HepG2 (cell line): ENCODE data around the gene PIBF1. TPM values are rescaled to one million over a fixed set of nuclear protein-coding genes. Genes with fewer than 3 reads are reported as not detected.

Experiments
- AFF4 ChIP-seq: sonication (generic); formaldehyde crosslinking; IDR thresholded peaks from 2 replicates; pipeline ENCODE4 v1.4.0; 2020; ENCODE audit warnings: missing genetic modification reagents
- AGO1 ChIP-seq: fragments of 200-400 bp; formaldehyde crosslinking; IDR thresholded peaks from 2 replicates; pipeline ENCODE4 v1.6.1; 2017; ENCODE audit warnings: mild to moderate bottlenecking, low read depth, low read length, moderate library complexity; ENCODE audit not compliant: poor library complexity, severe bottlenecking
- ASH2L ChIP-seq: fragments of 300-600, 200-600 bp; sonication (generic); IDR thresholded peaks from 2 replicates; pipeline ENCODE4 v1.7.0; 2017; ENCODE audit warnings: low read depth, mild to moderate bottlenecking, moderate library complexity, mixed read lengths, low read length; ENCODE audit not compliant: insufficient read length
- CC2D1A ChIP-seq: sonication (generic); formaldehyde crosslinking; IDR thresholded peaks from 2 replicates; pipeline ENCODE4 v1.8.1; 2023; ENCODE audit warnings: mild to moderate bottlenecking, missing genetic modification reagents
- GFI1 ChIP-seq: sonication (generic); formaldehyde crosslinking; IDR thresholded peaks from 2 replicates; pipeline ENCODE4 v1.5.0; 2020; ENCODE audit warnings: missing genetic modification reagents, mild to moderate bottlenecking, borderline replicate concordance
- KDM5A ChIP-seq: fragments of 200-600 bp; sonication (generic); IDR thresholded peaks from 2 replicates; pipeline ENCODE4 v1.7.0; 2018; ENCODE audit warnings: antibody characterized with exemption, mild to moderate bottlenecking, low read length, borderline replicate concordance
- MATR3 ChIP-seq: sonication (generic); formaldehyde crosslinking; IDR thresholded peaks from 2 replicates; pipeline ENCODE4 v1.4.0; 2020; ENCODE audit warnings: missing genetic modification reagents
- NFKB2 ChIP-seq: sonication (generic); formaldehyde crosslinking; IDR thresholded peaks from 2 replicates; pipeline ENCODE4 v1.4.0; 2020; ENCODE audit warnings: missing genetic modification reagents, borderline replicate concordance
- RCOR2 ChIP-seq: IDR thresholded peaks from 2 replicates; pipeline ENCODE4 v1.6.1; 2016; ENCODE audit warnings: missing biosample characterization, missing genetic modification reagents
- SP140L ChIP-seq: sonication (generic); formaldehyde crosslinking; IDR thresholded peaks from 2 replicates; pipeline ENCODE4 v1.4.0; 2020; ENCODE audit warnings: missing genetic modification reagents, borderline replicate concordance
- TCF12 ChIP-seq, 2 experiments: fragments of 450-650 bp in 1 of 2; sonication (generic) in 1 of 2; formaldehyde crosslinking in 1 of 2; IDR thresholded peaks; 2 replicates each; pipeline versions ENCODE4 v1.6.1 to v1.8.0; 2017 to 2022; ENCODE audit warnings: antibody characterized with exemption in 1 of 2, mild to moderate bottlenecking in 1 of 2, missing genetic modification reagents in 1 of 2, moderate library complexity in 1 of 2
- ZBED4 ChIP-seq: sonication (generic); formaldehyde crosslinking; IDR thresholded peaks from 2 replicates; pipeline ENCODE4 v1.4.0; 2020; ENCODE audit warnings: missing genetic modification reagents, borderline replicate concordance
- ZBTB43 ChIP-seq: sonication (generic); formaldehyde crosslinking; conservative IDR thresholded peaks from 2 replicates; pipeline ENCODE4 v1.4.0; 2020; ENCODE audit warnings: missing genetic modification reagents
- ZNF382 ChIP-seq: sonication (generic); formaldehyde crosslinking; IDR thresholded peaks from 2 replicates; pipeline ENCODE4 v1.5.0; 2020; ENCODE audit warnings: missing genetic modification reagents, mild to moderate bottlenecking, borderline replicate concordance
- ZNF841 ChIP-seq: sonication (generic); formaldehyde crosslinking; IDR thresholded peaks from 2 replicates; pipeline ENCODE4 v1.8.1; 2023; ENCODE audit warnings: missing genetic modification reagents, borderline replicate concordance
- polyA plus RNA-seq, 8 experiments: library from polyadenylated mRNA; depleted of rRNA in 3 of 8; stranded (reverse) in 7 of 8; unstranded in 1 of 8; fragments of >200 nt; fragmentation: Illumina TruSeq in 4 of 8; extraction: Trizol in 4 of 8; gene quantifications; 2 replicates each; pipeline versions ENCODE4 v1.2.1 to v1.2.3, GENCODE V29; 2011 to 2016; ENCODE audit warnings: low read depth in 4 of 8, missing spikeins in 1 of 8, mixed read lengths in 1 of 8; ENCODE audit not compliant: insufficient read depth in 1 of 8
- total RNA-seq, 5 experiments: library from RNA; depleted of rRNA; stranded (reverse); fragments of >200 nt; fragmentation: Illumina TruSeq; extraction: Trizol; gene quantifications; 2 replicates each; pipeline ENCODE4 v1.2.3, GENCODE V29; 2016; ENCODE audit warnings: low read depth in 1 of 5
- TF ChIP-seq, protein P1 (sequence below): IDR thresholded peaks from 2 replicates; pipeline ENCODE4 v1.4.0; 2020; ENCODE audit warnings: mild to moderate bottlenecking, missing genetic modification reagents

The PIBF1 gene
- total and polyA plus RNA-seq, 2 of the 13 experiments (the other 11 are each of a cell fraction or from before 2014, with no cell fraction given), result 4.2 to 15.8 TPM

GRCh38 chr13:72792640-72793039 lies 10.7 kb downstream of the PIBF1 start (continued):
- TF ChIP-seq, protein P1, sequence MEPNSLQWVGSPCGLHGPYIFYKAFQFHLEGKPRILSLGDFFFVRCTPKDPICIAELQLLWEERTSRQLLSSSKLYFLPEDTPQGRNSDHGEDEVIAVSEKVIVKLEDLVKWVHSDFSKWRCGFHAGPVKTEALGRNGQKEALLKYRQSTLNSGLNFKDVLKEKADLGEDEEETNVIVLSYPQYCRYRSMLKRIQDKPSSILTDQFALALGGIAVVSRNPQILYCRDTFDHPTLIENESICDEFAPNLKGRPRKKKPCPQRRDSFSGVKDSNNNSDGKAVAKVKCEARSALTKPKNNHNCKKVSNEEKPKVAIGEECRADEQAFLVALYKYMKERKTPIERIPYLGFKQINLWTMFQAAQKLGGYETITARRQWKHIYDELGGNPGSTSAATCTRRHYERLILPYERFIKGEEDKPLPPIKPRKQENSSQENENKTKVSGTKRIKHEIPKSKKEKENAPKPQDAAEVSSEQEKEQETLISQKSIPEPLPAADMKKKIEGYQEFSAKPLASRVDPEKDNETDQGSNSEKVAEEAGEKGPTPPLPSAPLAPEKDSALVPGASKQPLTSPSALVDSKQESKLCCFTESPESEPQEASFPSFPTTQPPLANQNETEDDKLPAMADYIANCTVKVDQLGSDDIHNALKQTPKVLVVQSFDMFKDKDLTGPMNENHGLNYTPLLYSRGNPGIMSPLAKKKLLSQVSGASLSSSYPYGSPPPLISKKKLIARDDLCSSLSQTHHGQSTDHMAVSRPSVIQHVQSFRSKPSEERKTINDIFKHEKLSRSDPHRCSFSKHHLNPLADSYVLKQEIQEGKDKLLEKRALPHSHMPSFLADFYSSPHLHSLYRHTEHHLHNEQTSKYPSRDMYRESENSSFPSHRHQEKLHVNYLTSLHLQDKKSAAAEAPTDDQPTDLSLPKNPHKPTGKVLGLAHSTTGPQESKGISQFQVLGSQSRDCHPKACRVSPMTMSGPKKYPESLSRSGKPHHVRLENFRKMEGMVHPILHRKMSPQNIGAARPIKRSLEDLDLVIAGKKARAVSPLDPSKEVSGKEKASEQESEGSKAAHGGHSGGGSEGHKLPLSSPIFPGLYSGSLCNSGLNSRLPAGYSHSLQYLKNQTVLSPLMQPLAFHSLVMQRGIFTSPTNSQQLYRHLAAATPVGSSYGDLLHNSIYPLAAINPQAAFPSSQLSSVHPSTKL (CRISPR knock-in tag), result peak; percentile 51; the same call in 1 of the 2 replicates
- TF ChIP-seq AGO1 (no peak), AFF4 (CRISPR knock-in tag) (no peak), NFKB2 (no peak), CC2D1A (CRISPR knock-in tag) (no peak), RCOR2 (CRISPR knock-in tag) (peak; percentile 55), ZNF382 (no peak), KDM5A (no peak), TCF12 (IDR thresholded peaks at IDR 0.05) (no peak), TCF12 (CRISPR knock-in tag; IDR thresholded peaks at IDR 0.05) (no peak), GFI1 (CRISPR knock-in tag) (no peak), ZNF841 (CRISPR knock-in tag) (no peak), ASH2L (no peak), ZBTB43 (CRISPR knock-in tag) (no peak), SP140L (CRISPR knock-in tag) (no peak), ZBED4 (peak; percentile 91; the same call in 1 of the 2 replicates), MATR3 (CRISPR knock-in tag) (no peak)
